Measurements from ENCODE around the gene PRKCZ.
"Not testable (repeated sequence)": the region's sequence is repeated elsewhere in the genome, so short reads cannot be mapped to it uniquely, and the experiment has no call there.

The PRKCZ gene

GRCh38 chr1:2112280-2112701 lies 62.1 kb downstream of the PRKCZ start:
- no peaks in the 10 kb centered on the region for H3K36me3 ChIP-seq (ENCODE audit: control insufficient read depth, insufficient read depth, low read length)
- H3K9ac ChIP-seq (ENCODE audit: low read length), result no peak overlapping the region
- H3K4me3 ChIP-seq (ENCODE audit: low read length), result no peak overlapping the region
- no peaks in the 10 kb centered on the region for H3K9me3 ChIP-seq (ENCODE audit: control insufficient read depth, low read length)
- no peaks in the 10 kb centered on the region for H3K27me3 ChIP-seq (ENCODE audit: control insufficient read depth, insufficient read depth, low read length)
- H3K4me1 ChIP-seq (ENCODE audit: control insufficient read depth, insufficient read depth, low read length), result no peaks in the 10 kb centered on the region

DNA sequence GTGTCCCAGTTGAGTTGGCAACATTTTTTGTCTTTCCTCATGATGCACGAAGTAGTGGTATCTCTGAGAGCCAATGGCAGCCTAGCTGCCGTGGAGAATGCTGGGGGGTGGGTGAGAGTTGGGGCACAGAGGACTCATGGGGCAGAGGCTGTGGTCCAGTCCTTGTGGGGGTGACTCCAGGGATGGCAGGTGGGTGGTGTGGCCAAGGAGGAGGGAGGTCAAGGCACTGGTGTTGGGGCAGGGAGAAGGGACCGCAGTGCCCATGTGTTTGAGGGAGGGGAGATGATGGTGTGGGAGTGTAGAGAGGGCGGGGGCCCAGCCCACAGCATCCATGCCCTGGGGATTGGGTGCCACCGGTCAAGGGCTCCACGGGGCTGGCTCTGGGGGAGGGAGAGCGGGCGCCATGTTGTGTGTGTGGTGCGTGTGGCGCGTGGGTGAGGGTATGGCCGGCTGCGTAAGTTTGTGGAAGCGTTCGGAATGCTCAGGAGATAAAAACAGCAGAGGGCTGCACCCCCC lies 63.5 kb downstream of the PRKCZ start:
- Histone ChIP-seq H3K36me3 (ENCODE audit: control insufficient read depth, insufficient read depth, low read length) (no peaks in the 10 kb centered on the region), H3K9me3 (ENCODE audit: control insufficient read depth, low read length) (no peaks in the 10 kb centered on the region), H3K27me3 (ENCODE audit: control insufficient read depth, insufficient read depth, low read length) (no peaks in the 10 kb centered on the region), H3K9ac (ENCODE audit: low read length) (no peak overlapping the region), H3K4me1 (ENCODE audit: control insufficient read depth, insufficient read depth, low read length) (no peaks in the 10 kb centered on the region), H3K4me3 (ENCODE audit: low read length) (no peak overlapping the region)

DNA sequence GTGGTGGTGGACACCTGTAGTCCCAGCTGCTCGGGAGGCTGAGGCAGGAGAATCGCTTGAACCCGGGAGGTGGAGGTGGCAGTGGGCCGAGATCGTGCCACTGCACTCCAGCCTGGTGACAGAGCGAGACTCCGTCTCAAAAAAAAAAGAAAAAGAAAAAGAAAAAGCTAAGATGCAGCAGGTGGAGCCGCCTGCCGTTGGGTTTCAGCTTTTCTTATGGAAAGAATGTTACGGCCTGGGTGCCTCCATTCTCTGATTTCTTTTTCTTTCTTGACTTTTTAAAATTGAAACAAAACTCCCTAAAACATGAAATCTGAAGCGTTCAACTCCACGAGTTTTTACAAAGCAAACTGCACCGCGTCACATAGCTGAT lies 64.4 kb downstream of the PRKCZ start:
- not testable (repeated sequence) for H3K27me3 ChIP-seq (ENCODE audit: control insufficient read depth, insufficient read depth, low read length); H3K36me3 ChIP-seq (ENCODE audit: control insufficient read depth, insufficient read depth, low read length); H3K4me1 ChIP-seq (ENCODE audit: control insufficient read depth, insufficient read depth, low read length); H3K9me3 ChIP-seq (ENCODE audit: control insufficient read depth, low read length); H3K4me3 ChIP-seq (ENCODE audit: low read length); H3K9ac ChIP-seq (ENCODE audit: low read length)

GRCh38 chr1:2115008-2115641 lies 64.9 kb downstream of the PRKCZ start:
- Histone ChIP-seq H3K36me3 (ENCODE audit: control insufficient read depth, insufficient read depth, low read length) (no peaks in the 10 kb centered on the region), H3K9ac (ENCODE audit: low read length) (no peak overlapping the region), H3K9me3 (ENCODE audit: control insufficient read depth, low read length) (no peaks in the 10 kb centered on the region), H3K4me3 (ENCODE audit: low read length) (no peak overlapping the region), H3K4me1 (ENCODE audit: control insufficient read depth, insufficient read depth, low read length) (no peaks in the 10 kb centered on the region), H3K27me3 (ENCODE audit: control insufficient read depth, insufficient read depth, low read length) (no peaks in the 10 kb centered on the region)

DNA sequence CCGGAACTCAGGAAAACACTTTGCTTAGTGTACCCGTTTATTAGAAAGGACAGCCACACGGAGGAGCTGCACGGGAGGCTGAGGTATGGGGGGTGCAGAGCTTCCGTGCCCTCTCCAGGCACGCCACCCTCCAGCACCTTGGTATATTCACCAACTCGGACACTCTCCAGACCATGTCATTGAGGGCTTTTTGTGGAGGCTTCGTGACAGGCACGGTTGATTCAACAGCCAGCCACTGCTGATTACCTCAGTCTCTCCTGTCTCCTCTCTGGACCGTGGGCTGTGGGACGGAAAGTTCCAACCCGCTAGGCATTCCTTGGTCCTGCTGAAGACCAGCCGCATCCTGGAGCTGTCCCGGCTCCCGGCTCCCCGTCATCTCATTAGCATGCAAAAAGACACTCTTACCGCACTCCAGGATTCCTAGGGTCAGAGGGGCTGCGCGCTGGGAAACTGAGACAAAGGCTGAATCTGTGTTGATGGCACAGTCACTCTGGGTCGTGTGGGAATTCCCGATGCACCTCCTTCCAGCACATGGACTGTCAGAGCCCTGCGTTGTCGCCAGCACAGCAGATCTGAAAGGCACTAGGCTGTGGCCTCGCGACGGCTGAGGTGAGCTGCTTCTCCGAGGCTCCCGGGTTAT lies 65.6 kb downstream of the PRKCZ start:
- H3K4me1 ChIP-seq (ENCODE audit: control insufficient read depth, insufficient read depth, low read length), result no peaks in the 10 kb centered on the region
- H3K9me3 ChIP-seq (ENCODE audit: control insufficient read depth, low read length), result no peaks in the 10 kb centered on the region
- no peak overlapping the region for H3K4me3 ChIP-seq (ENCODE audit: low read length)
- H3K36me3 ChIP-seq (ENCODE audit: control insufficient read depth, insufficient read depth, low read length), result no peaks in the 10 kb centered on the region
- no peaks in the 10 kb centered on the region for H3K27me3 ChIP-seq (ENCODE audit: control insufficient read depth, insufficient read depth, low read length)
- no peak overlapping the region for H3K9ac ChIP-seq (ENCODE audit: low read length)

DNA sequence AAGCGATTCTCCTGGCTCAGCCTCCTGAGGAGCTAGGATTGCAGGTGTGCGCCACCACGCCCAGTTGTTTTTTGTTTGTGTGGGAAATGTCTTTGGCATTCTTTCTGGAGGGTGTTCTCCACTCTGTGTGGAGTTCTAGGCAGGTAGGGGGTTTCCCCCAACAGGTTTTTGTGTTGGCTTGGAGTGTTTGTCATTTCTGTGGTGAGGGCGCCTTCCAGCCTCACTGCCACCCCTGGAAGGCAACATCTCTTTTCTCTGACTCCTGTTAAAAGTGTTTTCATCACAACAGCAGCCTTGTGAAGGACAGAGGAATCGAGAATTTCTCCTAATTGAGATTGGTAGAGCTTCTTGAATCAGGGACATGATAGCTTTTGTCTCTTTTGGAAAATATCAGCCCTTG lies 69.7 kb downstream of the PRKCZ start:
- no peaks in the 10 kb centered on the region for H3K9me3 ChIP-seq (ENCODE audit: control insufficient read depth, low read length)
- H3K4me3 ChIP-seq (ENCODE audit: low read length), result no peak overlapping the region
- no peak overlapping the region for H3K9ac ChIP-seq (ENCODE audit: low read length)
- H3K27me3 ChIP-seq (ENCODE audit: control insufficient read depth, insufficient read depth, low read length), result no peaks in the 10 kb centered on the region
- H3K36me3 ChIP-seq (ENCODE audit: control insufficient read depth, insufficient read depth, low read length), result no peaks in the 10 kb centered on the region
- no peaks in the 10 kb centered on the region for H3K4me1 ChIP-seq (ENCODE audit: control insufficient read depth, insufficient read depth, low read length)

GRCh38 chr1:2121101-2121691 lies 71.0 kb downstream of the PRKCZ start:
- Histone ChIP-seq H3K36me3 (ENCODE audit: control insufficient read depth, insufficient read depth, low read length) (no peaks in the 10 kb centered on the region), H3K9ac (ENCODE audit: low read length) (no peak overlapping the region), H3K4me3 (ENCODE audit: low read length) (no peak overlapping the region), H3K4me1 (ENCODE audit: control insufficient read depth, insufficient read depth, low read length) (no peaks in the 10 kb centered on the region), H3K27me3 (ENCODE audit: control insufficient read depth, insufficient read depth, low read length) (no peaks in the 10 kb centered on the region), H3K9me3 (ENCODE audit: control insufficient read depth, low read length) (no peaks in the 10 kb centered on the region)

- not testable (repeated sequence) for H3K9me3 ChIP-seq (ENCODE audit: control insufficient read depth, low read length); H3K4me3 ChIP-seq (ENCODE audit: low read length); H3K4me1 ChIP-seq (ENCODE audit: control insufficient read depth, insufficient read depth, low read length); H3K27me3 ChIP-seq (ENCODE audit: control insufficient read depth, insufficient read depth, low read length); H3K36me3 ChIP-seq (ENCODE audit: control insufficient read depth, insufficient read depth, low read length); H3K9ac ChIP-seq (ENCODE audit: low read length)
Measured at GRCh38 chr1:2121794-2122193, 71.6 kb downstream of the PRKCZ start.

DNA sequence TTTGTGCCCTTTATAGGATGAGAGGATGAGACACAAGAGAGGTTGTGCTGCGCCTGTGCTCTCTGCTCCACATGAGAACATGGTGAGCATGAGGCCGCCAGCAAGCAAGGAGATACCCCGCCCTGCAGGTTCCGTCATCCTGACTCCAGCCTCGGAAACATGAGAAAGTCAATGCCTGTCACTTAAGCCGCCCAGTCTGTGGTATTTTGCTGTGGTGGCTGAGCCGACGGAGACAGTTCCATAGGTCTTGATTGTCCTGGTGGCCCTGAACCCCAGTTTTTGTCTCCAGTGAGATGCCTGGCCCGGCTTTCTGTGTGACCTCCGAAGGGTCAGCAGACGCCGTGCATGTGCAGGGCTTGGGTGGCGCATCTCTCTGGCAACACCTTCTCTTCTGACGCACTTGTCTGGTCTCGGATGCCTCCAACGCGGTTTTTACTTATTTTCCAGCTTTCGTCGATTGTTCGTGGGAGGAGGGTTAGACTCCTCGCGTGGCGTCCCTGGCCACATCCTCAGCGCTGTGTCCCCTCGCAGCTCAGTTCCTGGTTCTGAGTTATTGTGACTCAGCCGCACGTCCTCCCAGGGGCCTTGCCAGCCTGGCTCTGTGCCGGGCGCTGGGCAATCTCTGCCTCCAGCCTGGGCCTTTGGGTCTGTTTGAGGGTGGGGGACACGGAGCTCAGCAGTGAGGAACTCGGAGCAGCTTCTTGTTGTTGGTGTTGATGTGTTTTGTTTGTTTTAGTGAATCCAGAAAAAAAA lies 74.4 kb downstream of the PRKCZ start:
- H3K36me3 ChIP-seq (ENCODE audit: control insufficient read depth, insufficient read depth, low read length), result no peaks in the 10 kb centered on the region

GRCh38 chr1:2125350-2126211 lies 75.4 kb downstream of the PRKCZ start:
- no peaks in the 10 kb centered on the region for H3K36me3 ChIP-seq (ENCODE audit: control insufficient read depth, insufficient read depth, low read length)
- no peak overlapping the region for H3K9ac ChIP-seq (ENCODE audit: low read length)
- H3K9me3 ChIP-seq (ENCODE audit: control insufficient read depth, low read length), result no peaks in the 10 kb centered on the region
- H3K27me3 ChIP-seq (ENCODE audit: control insufficient read depth, insufficient read depth, low read length), result no peaks in the 10 kb centered on the region
- no peak overlapping the region for H3K4me3 ChIP-seq (ENCODE audit: low read length)
- no peaks in the 10 kb centered on the region for H3K4me1 ChIP-seq (ENCODE audit: control insufficient read depth, insufficient read depth, low read length)

More for the DNA sequence above, 74.4 kb downstream of the PRKCZ start:
- Histone ChIP-seq H3K4me3 (ENCODE audit: low read length) (no peak overlapping the region), H3K4me1 (ENCODE audit: control insufficient read depth, insufficient read depth, low read length) (no peaks in the 10 kb centered on the region), H3K9ac (ENCODE audit: low read length) (no peak overlapping the region), H3K27me3 (ENCODE audit: control insufficient read depth, insufficient read depth, low read length) (no peaks in the 10 kb centered on the region), H3K9me3 (ENCODE audit: control insufficient read depth, low read length) (no peaks in the 10 kb centered on the region)

DNA sequence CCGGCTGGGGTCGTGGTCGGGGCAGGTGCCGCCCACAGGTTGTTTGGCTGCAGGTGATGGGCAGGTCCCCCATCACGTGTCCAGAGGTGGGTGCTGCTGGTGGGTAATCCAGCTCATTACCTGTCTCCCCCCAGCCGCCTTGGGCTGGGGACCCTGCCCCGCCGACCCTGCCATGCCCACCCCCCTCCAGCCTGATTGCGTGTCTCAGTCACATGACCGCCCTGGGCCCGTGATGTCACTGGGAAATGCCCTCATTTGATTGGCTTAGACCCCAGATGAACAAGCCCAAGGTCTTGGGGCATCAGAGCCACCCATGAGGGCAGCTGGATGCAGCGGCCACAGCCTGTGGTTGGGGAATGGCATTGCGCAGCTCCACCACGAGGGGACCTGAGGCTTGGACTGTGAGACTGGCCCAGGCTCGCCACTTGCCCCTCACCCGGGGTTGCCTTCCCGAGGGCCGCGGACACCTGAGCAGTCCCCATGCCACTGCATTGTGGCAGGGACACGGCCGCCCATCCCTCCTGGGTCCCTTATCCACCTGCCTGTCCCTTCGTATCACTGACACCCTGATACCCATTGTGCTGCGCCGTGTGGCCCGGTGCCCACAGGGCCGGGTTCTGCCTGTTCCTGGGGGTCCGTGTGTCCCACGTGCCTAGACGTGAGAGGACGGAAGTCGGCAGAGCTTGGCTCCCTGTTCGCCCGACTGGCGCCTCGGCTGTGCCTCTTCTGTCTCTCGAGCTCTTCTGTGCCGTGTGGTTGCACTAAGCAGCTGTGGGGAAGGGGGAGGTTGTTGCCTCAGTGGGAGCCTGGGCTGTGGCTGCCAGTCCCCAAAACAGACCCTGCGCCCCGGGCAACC lies 76.3 kb downstream of the PRKCZ start:
- Histone ChIP-seq H3K4me1 (ENCODE audit: control insufficient read depth, insufficient read depth, low read length) (no peaks in the 10 kb centered on the region), H3K36me3 (ENCODE audit: control insufficient read depth, insufficient read depth, low read length) (no peaks in the 10 kb centered on the region), H3K9me3 (ENCODE audit: control insufficient read depth, low read length) (no peaks in the 10 kb centered on the region), H3K9ac (ENCODE audit: low read length) (no peak overlapping the region), H3K4me3 (ENCODE audit: low read length) (no peak overlapping the region), H3K27me3 (ENCODE audit: control insufficient read depth, insufficient read depth, low read length) (no peaks in the 10 kb centered on the region)
